ENCODE data around the gene ST8SIA1. TPM values are rescaled to one million over a fixed set of nuclear protein-coding genes. Genes with fewer than 3 reads are reported as not detected.

Gene ST8SIA1
- total RNA-seq, 4 donors from 2014 or later = 0.72 to 7.1 (median 2.5) TPM

DNA sequence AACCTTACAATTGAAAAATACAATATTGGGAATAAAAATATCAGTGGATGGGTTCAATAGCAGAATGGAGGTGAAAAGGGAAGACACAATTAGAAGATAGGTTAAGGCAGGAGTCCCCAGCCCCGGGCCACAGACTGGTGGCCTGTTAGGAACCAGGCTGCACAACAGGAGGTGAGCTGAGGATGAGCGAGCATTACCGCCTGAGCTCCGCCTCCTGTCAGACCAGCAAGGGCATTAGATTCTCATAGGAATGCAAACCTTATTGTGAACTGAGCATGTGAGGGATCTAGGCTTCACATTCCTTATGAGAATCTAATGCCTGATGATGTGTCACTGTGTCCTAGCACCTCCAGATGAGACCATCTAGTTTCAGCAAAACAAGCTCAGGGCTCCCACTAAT lies 27.3 kb upstream of the ST8SIA1 start:
- DNase-seq (ENCODE audit: low spot score) (no peak), ATAC-seq (ENCODE audit: low FRiP score) (no peak)
- TF ChIP-seq, protein P1, sequence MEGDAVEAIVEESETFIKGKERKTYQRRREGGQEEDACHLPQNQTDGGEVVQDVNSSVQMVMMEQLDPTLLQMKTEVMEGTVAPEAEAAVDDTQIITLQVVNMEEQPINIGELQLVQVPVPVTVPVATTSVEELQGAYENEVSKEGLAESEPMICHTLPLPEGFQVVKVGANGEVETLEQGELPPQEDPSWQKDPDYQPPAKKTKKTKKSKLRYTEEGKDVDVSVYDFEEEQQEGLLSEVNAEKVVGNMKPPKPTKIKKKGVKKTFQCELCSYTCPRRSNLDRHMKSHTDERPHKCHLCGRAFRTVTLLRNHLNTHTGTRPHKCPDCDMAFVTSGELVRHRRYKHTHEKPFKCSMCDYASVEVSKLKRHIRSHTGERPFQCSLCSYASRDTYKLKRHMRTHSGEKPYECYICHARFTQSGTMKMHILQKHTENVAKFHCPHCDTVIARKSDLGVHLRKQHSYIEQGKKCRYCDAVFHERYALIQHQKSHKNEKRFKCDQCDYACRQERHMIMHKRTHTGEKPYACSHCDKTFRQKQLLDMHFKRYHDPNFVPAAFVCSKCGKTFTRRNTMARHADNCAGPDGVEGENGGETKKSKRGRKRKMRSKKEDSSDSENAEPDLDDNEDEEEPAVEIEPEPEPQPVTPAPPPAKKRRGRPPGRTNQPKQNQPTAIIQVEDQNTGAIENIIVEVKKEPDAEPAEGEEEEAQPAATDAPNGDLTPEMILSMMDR (IDR thresholded peaks at IDR 0.05) = no peak

DNA sequence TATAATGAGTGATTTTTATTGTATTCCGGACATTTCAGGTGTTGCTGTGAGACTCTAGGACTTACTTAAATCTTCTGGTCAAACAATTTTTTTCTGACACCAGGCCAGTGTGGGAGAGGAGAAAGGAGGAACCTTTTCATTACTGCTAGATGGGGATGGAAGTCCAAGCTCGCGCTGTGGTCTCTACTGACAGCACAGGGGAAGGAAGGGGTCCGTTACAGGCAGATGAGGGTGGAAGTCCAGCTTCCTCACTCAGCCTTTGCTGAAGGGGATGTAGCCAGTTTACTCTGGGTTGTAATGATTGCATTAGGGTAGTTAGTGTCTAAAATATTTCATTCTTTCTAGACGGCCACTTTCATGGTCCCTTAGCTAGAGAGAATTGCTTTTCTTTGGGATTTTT lies 26.3 kb upstream of the ST8SIA1 start:
- TF ChIP-seq, protein P1 (IDR thresholded peaks at IDR 0.05) = no peak
- ATAC-seq (ENCODE audit: low FRiP score) = no peak
- no peak for DNase-seq (ENCODE audit: low spot score)

- DNase-seq (ENCODE audit: low spot score) = no peak
- TF ChIP-seq, protein P1 (IDR thresholded peaks at IDR 0.05) = no peak
- ATAC-seq (ENCODE audit: low FRiP score) = no peak
Observed at GRCh38 chr12:22357531-22357930, 23.0 kb upstream of the ST8SIA1 start.

DNA sequence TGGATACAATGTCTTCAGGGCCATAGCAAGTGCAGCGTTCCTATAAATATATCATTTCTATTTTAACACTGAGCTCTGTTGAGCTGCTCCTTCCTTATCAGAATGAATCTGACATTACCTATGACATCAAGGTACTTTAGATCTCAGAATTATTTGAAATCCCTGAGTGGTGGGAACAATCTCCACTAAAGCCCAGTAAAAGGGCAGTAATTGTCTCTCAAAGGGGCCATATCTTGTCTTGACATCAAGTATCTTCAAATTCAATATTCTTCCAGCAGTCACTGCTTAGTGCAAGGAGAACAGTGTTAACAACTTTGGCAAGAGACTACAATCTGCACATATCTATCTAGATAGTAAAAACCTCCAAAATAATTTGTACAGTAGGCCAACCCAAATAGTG lies 21.7 kb upstream of the ST8SIA1 start:
- DNase-seq (ENCODE audit: low spot score) = no peak
- no peak for ATAC-seq (ENCODE audit: low FRiP score)
- TF ChIP-seq, protein P1 (IDR thresholded peaks at IDR 0.05) = no peak

GRCh38 chr12:22355011-22355580 lies 20.6 kb upstream of the ST8SIA1 start:
- DNase-seq (ENCODE audit: low spot score) (no peak), ATAC-seq (ENCODE audit: low FRiP score) (no peak)
- TF ChIP-seq, protein P1 (IDR thresholded peaks at IDR 0.05) = no peak

DNA sequence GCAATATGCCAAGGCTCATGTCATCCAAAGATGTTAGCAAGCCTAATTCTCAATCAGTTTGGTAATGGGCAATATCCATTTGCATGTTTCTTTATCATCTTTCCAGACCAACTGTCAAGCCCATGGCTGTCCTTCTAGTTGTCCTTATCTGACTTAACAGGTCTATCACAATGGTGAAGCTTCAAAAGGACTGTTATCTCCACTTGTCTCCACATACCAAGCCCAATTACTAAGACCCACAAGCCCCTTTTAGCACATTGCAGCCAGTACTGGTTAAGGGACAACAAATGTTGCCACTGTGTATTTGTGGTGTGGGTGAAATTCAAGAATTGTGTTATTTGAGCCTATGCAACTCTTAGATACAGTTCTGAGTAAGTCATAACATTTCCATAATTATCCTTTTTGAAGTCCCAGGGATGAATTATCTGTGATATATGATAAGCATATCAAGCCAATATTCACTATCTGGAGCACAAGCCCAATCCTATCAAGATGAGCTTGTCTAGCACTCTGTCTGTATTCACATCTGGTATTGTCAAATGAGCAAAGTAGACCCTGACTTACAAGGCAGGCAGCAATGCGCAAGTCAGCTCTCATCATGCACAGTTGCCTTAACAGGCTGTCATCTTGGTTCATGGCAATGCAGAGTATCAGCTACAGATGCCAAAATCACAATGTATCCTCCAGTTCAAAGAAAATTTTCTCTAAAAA lies 19.3 kb upstream of the ST8SIA1 start:
- ATAC-seq (ENCODE audit: low FRiP score) (no peak), DNase-seq (ENCODE audit: low spot score) (no peak)
- TF ChIP-seq, protein P1 (IDR thresholded peaks at IDR 0.05) = no peak

DNA sequence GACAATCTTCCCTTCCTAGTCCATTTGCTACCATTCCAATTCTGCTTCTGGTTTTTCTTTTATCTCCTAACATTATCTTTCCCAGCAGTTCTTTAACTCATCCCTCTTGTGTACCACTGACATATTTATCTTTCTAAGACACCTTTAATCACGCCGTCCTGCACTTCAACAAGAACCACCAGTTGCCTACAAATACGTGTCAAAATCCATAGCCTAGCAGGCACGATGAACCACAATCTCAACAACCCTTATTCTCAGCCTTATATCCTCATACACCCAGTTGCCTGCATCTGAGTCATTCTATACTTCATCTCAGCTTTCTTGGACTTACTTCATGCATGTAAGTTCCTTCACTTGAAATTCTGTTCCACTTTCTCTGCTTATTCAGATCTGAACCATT lies 16.4 kb upstream of the ST8SIA1 start:
- DNase-seq (ENCODE audit: low spot score) (no peak), ATAC-seq (ENCODE audit: low FRiP score) (no peak)
- TF ChIP-seq, protein P1 (IDR thresholded peaks at IDR 0.05) = no peak

Measured in omental fat pad (tissue), 4 donors.